ENCODE data around the gene IL4I1. TPM values are rescaled to one million over a fixed set of nuclear protein-coding genes. Genes with fewer than 3 reads are reported as not detected.

IL4I1 gene
- total and polyA plus RNA-seq, 2 of the 8 experiments (the other 6 are each of a cell fraction or from before 2014, with no cell fraction given) = 0.41 to 0.76 TPM

DNA sequence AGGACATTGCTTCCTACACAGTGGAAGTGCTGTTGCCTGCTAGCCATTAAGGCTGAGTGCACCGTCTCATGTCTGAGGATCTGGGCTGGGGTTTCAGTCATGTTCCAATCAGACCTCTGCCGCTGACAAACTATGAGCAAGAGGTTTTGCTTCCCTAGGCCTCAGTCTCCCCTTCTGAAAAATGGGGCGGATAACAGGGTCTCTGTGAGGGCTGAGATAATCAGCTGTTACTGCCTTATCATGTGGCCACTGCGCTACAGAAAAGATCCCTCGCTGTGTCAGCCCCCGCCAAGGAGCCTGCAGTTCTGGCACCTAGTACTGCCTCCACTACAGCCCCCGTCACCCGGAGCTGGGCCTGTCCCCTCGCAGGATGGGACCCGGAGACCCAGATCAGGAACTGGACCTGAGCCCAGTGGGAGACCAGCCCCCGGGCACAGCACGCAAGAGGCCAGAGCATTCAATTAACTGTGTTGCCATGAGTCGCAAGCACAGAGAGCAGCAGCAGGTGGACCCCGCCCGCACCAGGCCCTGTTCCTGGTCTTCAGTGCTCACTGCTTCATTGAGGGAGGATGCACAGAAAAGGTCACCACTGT is 26.3 kb downstream of the IL4I1 start:
- Histone ChIP-seq H3K79me1 (ENCODE audit: low read depth, low read length) (peaks cover 10% of the 10 kb centered on the region), H3K9ac (replicated peaks in 1 of 4; ENCODE audit: extremely low read depth in 1 of 4, low read depth in 3 of 4, low read length in 3 of 4) (peak overlapping the region in 3 of 4 experiments; percentile 57 to 79 (median 72); a peak in 6 of 7 replicates), H3K14ac (ENCODE audit: insufficient read length) (no peak overlapping the region), H4K5ac (ENCODE audit: insufficient read length, low read depth, low read length) (peak overlapping the region; percentile 75), H4K8ac (ENCODE audit: extremely low read depth, insufficient read depth, low read length) (peak overlapping the region; percentile 76; the same call in 1 of the 2 replicates), H3K27ac (ENCODE audit: low read depth, low read length) (peak overlapping the region; percentile 77), H2BK15ac (ENCODE audit: low read length) (peak overlapping the region; percentile 98), H4K91ac (replicated peaks; ENCODE audit: insufficient read length, low read length) (peak overlapping the region; percentile 93), H4K20me1 (replicated peaks in 1 of 2; ENCODE audit: control insufficient read depth in 1 of 2, insufficient read depth in 2 of 2, low read length in 2 of 2) (no peaks in the 10 kb centered on the region), H3K56ac (replicated peaks; ENCODE audit: insufficient read length, low read depth, low read length) (no peak overlapping the region), H3K18ac (ENCODE audit: extremely low read depth, low read length) (peak overlapping the region; percentile 90; the same call in 1 of the 2 replicates), H2BK120ac (replicated peaks; ENCODE audit: low read depth, low read length) (peak overlapping the region; percentile 79), H3K23ac (ENCODE audit: insufficient read length) (no peak overlapping the region), H3K36me3 (ENCODE audit: control insufficient read depth in 2 of 4, insufficient read depth in 4 of 4, low read length in 3 of 4) (no peaks in the 10 kb centered on the region; a peak in 1 of 8 replicates), H3K4ac (replicated peaks; ENCODE audit: insufficient read length, low read depth, low read length) (peak overlapping the region; percentile 95), H2AK5ac (ENCODE audit: low read depth, low read length) (peak overlapping the region; percentile 99), H3K27me3 (replicated peaks in 1 of 4; ENCODE audit: control insufficient read depth in 3 of 4, extremely low read depth in 1 of 4, insufficient read depth in 3 of 4, low read length in 3 of 4) (no peaks in the 10 kb centered on the region), H2BK20ac (ENCODE audit: low read length) (no peak overlapping the region), H3K23me2 (ENCODE audit: low read depth, low read length) (peaks cover 17% of the 10 kb centered on the region), H3K9me3 (ENCODE audit: insufficient read depth in 2 of 2, low read depth in 1 of 2, low read length in 1 of 2) (no peaks in the 10 kb centered on the region), H2BK12ac (ENCODE audit: low read depth, low read length) (peak overlapping the region; percentile 96), H3K4me2 (ENCODE audit: insufficient read depth in 1 of 2, low read depth in 2 of 2, low read length in 2 of 2) (peak overlapping the region; percentile 83 to 96), H3K4me1 (replicated peaks in 1 of 4; ENCODE audit: control insufficient read depth in 3 of 4, insufficient read depth in 4 of 4, low read length in 3 of 4) (peaks cover 0 to 16% (median 7%) of the 10 kb centered on the region in 4 experiments; a peak in 5 of 7 replicates), H3K79me2 (ENCODE audit: control insufficient read depth in 1 of 2, insufficient read depth in 2 of 2, low read length in 2 of 2) (peaks cover 0 to 24% of the 10 kb centered on the region in 2 experiments; a peak in 2 of 4 replicates), H2BK5ac (ENCODE audit: low read depth, low read length) (peak overlapping the region; percentile 94), H2AFZ (ENCODE audit: low read length) (no peak overlapping the region), H3K4me3 (ENCODE audit: extremely low read depth in 1 of 4, insufficient read depth in 2 of 4, low read depth in 3 of 4, low read length in 4 of 4) (peak overlapping the region; percentile 45 to 70 (median 56))
- ChIA-PET POLR2A (ENCODE audit: partially characterized antibody) (interaction anchor here (0.8 to 12.4 kb wide), 5 partner anchors 9 to 290 kb away, joined by 3 to 247 read pairs (median 3); partner anchors contain the start of genes NOSIP, PRRG2 and PTOV1), CTCF (ENCODE audit: partially characterized antibody) (interaction anchor here (1.2 kb wide), 1 partner anchor 11 kb away, joined by 3 read pairs; no protein-coding TSS in a partner anchor)
- DNase-seq (ENCODE audit: low read depth in 1 of 2, low spot score in 2 of 2) (no peak), FAIRE-seq (no peak)
- WGBS, 2 experiments (ENCODE audit: extremely low coverage in 1 of 2, insufficient coverage in 1 of 2, insufficient read length in 1 of 2, insufficient replicate concordance in 2 of 2, low coverage in 1 of 2, low lambda C conversion rate in 2 of 2, missing lambda C conversion rate in 1 of 2) = 93% methylated on average over 15 of the region's 15 CpGs; no CpG with 5 or more reads in 1 of the 2 experiments
- TF ChIP-seq SIX5 (IDR thresholded peaks at IDR 0.05; ENCODE audit: low read depth, low read length) = no peak
- TF ChIP-seq POU5F1 (IDR thresholded peaks at IDR 0.05; ENCODE audit: low read depth, low read length) = no peak
- no peak for TF ChIP-seq RXRA (IDR thresholded peaks at IDR 0.05; ENCODE audit: insufficient read depth, low read depth, low read length)

Data from H1 (cell line).